T-helper 9 cell (primary cell): ENCODE data around the gene SSTR5.

Experiments
- DNase-seq: peaks from one replicate; pipeline ENCODE4 v3.0.0-alpha.2; 2020

The SSTR5 gene

DNA sequence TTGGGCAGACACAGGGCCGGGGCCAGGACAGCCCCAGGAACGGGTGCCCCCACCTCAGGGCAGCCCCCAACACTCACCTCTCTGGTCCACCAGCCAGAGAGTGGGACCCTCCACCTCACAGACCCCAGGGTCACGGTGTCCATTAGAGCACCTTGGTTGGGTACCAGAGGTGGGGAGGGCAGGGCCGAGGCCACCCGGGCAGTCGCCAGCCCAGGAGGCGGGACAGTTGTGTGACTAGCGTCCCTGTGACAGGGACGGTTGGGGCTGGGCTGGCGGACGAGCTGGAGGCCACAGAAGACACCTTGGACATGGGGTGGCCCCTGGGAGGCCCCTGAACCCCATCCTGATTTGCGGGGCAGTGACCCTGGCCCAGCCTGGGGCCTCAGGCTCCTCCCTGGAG, 35.2 kb downstream of the SSTR5 start:
- DNase-seq, result no peak

DNA sequence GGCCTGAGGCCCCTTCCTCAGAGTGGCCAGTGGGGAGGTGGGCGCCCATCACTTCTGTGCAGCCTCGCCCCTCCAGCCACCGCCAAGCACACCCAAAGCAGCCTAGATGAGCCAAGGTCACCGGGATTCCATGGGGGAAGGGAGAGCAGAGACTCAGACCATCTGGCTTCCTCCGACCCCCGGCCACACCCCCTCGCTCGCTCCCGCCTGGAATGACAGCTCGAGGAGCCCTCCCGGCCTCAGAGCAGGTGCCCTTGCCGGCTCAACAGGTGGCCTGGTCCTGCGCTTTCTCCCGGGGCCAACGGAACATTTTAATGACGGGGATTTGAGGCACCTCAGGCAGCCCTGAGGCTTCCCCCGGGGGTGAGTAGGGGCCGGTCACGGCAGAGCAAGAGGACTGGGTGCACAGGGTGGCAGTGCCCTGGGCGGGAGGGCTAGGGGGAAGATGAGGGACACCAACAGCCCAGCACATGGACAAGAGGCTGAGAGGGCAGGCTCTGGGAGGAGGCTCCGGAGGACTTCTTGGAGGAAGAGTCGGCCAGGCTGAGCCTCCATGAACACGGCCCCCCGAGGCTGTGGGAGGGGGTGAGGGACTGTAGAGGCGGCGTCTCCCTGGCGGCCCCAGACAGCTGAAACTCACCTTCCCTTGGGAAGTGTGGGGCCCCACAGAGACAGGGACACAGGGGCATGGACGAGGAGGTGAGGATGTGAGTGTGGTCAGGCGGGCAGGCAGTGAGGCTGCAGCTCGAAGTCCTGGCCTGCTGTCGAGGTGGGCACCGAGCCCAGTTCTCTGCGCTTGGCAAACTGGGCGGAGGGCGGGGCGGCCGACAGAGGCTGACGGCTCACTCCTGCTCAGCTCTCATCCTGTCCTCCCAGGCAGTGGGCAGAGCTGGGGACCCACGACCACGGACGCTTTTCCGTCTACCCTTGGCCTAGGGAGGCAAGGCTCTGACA, 36.0 kb downstream of the SSTR5 start:
- no peak for DNase-seq

DNA sequence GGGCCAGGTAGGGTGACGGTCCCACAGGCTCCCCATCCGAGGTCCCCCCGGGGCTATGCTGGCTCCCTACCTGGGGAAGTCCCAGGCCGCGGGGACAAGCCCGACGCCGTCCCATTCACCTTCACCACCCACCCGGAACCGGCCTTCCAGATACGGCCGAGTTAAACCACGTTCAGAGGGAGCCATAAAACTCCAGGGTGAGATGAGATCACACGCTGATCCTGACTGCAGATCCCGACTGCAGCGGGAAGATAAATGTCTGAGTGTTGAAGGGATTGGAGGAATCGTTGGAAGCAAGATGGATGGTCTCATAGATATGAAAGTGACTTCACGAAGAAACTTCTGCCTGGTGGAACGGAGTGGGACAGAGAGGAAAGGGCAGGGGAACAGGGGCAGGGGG, 37.1 kb downstream of the SSTR5 start:
- DNase-seq, result no peak

DNA sequence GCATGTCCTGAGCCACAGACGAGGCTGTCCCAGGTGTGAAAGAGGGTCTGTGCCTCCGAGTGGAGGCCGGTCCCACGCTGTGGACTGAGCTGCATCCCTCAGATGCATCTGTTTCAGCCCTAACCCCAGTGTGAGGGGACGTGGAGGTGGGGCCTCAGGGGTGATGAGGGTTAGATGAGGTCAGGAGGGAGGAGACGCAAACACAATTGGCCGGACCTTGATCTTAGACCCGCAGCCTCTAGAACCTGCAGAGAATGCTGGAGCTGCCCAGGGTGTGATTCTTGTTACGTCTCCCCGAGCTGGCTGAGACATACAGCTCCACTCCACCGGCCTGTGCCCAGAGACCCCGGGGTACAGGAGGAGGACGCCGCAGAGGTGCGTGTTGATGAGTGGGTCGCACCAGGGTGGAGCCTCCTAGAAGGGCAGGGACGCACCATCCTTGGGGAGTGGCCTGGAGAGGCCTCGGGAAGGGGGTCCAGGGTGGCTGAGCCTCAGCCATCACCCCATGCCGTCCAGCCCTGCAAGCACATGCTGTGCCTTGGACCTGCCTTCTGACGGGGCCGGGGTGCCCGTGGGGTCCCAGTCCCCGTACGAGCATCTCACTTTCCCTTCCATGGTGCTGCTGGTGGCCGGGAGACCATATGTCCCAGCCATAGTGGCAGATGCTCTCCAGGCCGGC, 40.1 kb downstream of the SSTR5 start:
- no peak for DNase-seq

DNA sequence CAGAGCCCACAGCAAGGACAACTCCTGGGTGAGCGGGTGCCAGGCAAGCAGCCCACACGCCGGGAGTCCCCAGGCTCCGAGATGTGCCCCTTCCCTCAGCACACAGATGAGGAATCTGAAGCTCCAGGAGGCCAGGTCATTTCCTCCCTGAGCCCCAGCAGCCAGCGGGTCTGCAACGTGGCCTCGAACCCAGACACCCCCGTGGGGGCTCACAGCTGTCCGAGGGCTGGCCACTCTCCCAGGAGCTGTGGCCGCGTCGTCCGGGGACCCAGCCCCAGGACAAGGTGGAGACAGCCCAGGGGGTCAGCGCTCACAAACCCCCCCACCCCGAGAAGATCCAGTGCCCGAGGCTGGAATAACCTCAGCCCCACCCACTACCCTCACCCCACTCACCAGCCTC, 40.9 kb downstream of the SSTR5 start:
- no peak for DNase-seq

DNA sequence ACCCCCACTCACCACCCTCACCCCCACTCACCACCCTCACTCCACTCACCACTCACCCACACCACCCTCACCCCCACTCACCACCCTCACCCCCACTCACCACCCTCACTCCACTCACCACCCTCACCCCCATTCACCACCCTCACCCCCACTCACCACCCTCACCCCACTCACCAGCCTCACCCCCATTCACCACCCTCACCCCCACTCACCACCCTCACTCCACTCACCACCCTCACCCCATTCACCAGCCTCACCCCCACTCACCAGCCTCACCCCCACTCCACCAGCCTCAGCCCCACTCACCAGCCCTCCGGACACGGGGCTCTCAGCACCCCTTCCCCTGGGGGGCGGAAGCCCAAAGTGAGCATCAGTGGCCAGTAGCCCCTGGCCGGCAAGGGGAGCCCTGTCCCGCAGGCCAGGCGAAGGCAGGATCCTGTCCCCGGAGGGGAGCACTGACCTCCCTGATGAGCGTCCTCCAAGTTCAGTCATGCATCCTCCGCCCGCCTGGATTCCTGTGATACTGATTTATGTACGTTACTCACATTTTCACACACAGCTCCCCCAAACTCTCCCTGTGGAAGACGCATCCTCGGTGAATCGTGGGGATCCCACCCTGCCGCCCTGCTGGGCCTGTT, 41.5 kb downstream of the SSTR5 start:
- no peak for DNase-seq

DNA sequence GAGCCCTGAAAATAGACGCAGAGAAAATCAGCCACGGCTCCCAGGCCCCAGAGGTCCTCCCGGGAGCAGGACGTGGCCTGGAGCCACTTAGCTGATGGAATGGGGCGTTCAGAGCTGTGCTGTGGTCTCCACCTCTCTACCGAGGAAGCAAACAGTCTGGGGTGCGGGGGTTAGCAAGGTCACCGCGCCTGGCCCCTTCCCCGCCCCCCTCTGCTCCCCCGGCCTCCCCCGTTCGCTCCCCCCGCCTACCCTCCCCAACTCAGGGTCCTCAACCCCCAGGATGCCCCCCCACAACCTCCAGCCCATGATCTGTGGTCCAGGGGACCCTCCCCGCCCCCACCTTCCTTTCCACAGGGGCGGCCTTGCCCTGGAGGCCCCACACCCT, 44.1 kb downstream of the SSTR5 start:
- no peak for DNase-seq

DNA sequence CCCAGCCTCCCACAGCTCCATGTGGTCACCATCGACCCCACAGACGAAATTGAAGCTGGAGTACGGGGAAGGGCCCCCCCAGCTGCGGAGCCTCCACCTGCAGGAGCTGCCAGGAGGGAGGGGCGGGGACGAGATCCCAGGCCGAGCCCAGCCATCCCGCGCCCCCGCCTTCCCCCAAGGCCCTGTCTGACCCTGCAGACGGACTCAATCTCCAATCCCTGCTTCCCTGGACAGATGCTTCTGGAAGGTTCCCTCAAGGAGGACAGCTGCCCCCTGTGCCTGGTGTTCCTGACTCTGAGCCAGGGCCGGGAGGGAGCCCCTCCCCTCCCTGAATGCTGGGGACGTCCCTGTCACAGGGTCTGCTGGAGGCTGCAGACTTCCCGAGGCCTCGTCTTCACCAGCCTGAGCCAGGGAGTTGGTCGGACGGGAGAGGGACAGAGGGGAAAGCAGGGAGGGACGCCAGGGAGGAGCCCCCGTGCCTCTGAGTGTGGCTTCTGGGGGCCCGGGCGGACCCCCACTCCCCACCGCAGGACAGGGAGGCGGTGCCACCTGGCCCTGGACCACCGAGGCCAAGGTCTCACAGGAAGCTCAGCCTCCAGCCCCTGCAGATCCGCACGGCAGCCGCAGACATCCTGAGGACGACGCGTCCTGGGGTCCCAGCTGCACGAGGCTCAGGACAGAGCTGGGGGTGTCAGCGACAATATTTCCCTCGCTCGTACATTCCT, 44.8 kb downstream of the SSTR5 start:
- DNase-seq, result no peak

DNA sequence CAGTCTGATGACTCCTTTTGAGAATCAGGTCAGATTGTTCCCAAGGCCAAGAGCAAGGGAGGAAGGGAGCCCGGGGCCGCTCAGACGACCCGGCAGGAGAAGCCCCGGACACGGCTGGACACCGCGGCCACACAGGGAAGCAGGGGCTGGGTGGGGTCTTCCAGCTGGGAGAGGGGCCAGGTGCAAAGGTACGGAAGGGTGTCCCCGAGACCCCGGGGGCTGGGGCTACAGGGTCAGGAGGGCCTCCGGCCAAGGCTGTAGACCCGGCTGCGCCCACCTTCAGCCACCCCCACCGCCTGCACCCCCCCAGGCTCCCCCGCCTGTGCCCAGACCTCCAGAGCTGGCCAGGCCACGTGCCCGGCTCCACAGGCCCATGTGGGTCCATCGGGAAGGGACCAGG, 45.4 kb downstream of the SSTR5 start:
- DNase-seq, result no peak

DNA sequence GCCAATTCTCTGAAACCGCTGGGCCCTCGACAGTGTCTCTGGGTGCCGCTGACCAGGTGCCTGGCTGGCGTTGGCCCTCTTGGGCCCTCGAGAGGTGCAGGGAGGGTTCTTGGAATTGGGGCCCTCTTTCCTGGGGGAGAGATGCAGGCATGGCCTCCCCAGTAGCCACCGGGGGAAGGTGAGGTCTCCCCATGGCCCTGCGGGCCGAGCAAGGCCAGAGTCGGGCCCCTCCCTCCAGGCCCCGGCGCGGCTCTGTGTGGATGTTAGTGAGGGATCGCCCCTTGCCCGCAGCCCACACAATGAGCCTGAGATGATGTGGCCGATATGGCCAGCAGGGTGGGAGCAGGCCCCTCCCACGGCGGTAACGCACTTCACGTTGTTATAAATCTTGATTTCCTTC, 46.6 kb downstream of the SSTR5 start:
- no peak for DNase-seq

DNA sequence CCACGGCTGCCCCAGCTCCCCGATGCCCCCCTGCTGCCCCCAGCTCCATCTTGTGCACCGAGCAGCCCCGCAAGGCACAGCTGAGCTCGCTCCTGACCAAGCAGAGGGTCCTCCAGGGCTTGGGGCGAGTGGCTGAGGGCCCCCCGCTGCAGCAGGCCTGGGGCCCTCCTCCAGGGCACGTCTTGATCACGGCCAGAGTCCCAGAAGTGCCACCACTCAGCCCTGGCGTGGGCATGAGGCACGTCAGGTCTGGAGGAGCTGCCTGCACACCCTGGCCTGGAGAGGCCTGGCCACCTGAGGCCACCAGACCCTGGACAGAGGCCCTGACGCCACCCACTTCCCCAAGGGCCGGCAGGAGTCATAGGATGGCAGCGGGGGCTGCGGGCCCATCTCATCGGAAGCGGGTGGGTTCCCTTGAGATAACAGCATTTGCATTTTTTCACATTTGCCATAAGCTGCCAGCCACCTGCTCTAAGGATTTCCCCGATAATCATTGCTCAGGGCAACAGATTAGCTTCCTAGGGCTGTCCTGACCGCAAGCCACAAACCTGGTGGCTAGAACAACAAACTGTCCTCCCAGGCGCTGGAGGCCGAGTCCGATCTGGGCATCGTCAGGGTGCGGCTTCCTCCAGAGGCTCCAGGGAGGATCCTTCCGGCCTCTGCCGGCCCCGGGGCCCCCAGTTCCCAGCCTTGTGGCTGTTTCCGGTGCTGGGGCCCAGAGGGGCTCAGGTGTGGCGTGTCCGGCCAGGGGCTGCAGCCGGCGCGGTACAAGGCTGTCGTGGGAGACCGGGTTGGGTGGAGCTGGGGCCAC, 47.4 kb downstream of the SSTR5 start:
- DNase-seq, result no peak

DNA sequence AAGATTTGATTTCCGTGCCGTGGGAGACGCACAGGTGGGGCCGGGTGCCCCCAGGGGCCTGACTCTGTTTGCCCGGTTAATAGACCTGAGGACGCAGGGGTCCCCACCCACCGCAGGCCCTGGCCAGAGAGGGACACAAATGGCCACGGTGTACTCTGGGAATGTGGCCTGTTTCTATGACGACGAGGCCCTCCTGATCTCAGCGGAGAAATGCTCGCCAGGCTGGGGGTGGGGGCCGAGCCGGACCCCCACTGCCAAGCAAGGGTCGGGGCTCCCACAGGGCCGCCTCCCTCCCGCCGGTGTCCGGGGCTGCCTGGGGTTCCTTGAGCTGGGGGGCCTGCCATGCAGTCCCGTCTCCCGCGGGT, 48.0 kb downstream of the SSTR5 start:
- no peak for DNase-seq

DNA sequence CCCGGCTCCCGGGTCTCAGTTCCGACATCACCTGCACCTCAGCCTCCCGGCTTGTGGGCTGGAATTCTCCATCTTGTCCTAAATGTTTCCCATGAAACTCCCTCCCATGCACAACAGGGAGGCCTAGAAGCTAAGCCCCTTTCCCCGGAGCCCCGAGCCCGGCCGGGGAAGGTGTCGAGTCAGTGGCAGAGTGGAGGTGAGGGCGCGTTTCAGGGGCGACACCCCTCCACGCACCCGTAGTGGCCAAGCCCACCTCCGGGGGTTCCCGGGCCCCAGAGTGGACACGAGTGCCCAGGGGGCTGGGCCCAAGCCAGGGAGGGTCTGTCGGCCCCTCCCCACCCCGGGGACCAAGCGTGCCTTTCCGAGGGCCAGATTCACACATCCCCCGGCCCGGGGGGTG, 48.5 kb downstream of the SSTR5 start:
- no peak for DNase-seq

DNA sequence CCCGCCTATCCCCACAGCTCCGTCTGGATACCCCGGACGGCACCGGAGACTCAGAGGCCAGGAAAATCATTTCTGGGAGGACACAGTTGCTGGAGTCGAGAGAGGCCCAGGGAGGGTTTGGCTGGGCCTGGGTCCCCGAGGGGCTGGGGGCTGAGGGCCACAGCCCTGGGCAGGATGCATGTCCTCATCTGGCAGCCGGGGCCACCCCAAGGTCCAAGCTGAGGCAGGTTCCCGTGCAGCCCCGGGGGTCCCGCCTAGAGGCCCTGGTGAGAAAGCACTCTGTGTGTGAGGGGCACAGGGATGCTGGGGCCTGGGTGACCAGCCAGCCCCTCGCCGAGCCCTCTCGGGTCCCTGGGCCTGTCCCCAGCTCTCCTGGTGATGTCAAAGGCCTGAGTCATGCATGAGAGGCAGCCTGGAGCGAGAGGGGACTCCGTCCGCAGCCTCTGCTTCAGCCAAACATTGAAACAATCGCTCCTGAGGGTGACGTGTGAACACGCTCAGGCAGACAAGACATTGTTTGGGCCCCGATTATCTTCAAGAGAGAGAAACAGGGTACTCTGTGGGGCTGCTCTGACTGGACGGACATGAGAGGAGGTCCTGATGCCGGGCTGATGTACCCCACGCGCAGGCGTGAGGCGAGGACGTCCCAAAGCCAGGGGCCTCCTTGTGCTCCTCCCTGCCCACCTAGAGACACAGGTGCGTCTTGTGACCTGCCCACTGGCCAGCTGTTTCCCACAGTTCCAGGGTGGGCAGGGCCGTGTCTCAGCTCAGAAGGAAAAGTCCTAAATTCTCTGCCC, 49.3 kb downstream of the SSTR5 start:
- no peak for DNase-seq

DNA sequence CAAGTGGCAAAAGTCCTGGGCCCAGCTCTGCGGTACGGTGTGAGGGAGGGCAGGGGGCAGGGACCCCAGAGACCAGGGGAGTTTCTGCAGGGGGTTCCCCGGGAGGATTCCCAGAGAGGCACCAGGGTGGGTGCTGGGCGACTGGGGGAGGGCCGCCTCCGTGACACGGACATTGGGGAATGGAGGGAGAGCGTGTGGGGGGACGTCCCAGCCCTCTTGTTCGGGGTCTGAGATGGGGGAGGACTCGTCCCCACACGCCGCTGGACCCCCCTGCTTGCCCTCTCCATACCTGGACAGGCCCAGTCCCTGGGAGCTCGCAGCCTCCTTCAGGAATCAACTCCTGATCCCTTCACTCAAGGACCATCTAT, 49.8 kb downstream of the SSTR5 start:
- no peak for DNase-seq

DNA sequence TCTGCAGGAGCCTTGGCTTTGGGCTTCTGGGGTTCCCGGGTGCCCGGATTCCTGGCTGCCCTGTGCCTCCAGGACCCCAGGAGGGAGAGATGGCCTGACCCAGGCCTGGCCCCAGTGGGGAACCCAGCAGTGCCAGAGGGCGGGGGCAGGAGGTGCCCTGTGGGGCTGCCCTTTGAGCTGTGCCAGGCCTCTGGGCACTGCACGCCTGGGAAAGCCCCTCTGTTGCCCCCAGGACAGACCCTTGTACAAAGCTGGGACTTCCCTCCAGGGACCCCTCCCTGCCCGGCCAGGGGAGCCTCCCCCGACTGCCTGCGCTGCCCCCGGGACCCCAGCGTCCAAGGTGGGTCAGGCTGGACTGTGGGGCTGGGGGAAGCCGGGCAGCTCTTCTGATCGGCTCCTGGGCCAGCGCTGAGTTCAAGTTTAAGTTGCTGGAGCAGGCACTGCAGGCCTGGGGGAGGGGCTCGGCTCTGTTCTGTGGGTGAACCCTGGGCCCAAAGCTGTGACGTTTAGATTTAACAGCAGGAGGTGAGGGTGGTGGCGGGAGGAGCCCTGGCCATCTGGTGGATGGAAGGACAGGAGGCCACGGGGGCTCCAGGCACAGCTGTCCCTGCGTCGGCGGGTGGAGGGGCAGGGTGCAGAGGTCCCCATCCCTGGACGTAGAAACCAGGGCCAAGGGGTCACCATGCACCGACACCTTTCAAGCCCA, 51.1 kb downstream of the SSTR5 start:
- no peak for DNase-seq

DNA sequence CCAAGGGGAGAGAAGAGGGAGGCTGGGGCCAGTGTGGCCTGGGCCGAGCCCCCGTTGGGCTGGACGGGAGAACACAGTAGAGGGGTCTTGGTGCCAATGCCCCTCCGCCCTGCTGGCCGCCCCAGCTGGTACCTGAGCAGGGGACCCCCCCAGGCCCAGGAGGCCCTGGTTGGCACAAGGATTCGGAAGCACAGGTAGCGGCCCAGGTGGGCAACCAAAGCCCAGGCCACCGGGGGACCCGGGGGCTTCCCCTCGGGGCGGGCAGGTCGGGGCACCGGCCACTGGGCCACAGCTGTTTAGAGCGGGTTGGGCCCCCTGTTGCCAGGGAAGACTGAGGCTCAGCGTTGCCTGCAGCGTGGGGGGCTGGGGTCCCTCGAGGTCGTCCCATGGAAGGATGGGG, 51.7 kb downstream of the SSTR5 start:
- no peak for DNase-seq

DNA sequence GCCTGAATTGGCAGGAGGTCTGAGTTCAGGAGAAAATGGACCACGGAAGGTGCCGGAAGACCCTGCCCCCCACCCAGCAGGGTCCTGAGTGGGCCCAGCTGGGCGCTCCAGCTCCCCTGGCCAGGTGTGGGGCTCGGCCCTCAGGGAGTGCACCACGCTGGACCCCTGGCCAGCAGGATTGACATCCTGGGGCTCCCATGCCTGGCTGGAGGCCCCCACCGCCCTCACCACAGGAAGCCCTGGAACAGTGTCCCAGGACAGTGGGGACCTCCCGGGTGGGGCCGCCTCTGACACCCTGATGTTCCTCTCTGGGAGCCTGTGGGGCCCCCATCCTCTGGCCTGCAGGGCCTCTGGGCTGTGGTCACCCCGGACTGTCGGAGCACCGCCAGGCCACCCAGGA, 52.2 kb downstream of the SSTR5 start:
- no peak for DNase-seq

DNA sequence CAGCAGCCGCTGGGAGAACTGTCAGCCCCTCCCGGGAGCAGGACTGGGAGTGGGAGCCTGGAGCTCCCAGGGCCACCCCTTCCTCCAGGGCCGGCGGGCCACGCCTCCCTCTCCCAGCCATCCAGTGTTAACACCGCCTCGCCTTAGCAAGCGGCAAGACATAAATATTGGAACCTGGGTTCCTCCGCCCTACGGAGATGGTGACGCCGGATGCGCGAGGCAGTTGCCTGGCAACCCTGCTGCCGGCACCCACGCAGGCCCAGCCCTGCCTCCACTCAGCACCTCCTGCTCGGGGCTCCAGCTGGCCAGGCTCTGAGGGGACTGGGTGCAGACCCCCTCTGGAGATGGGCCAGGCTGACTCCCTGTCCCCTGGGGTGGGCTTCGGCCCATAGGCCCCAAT, 52.9 kb downstream of the SSTR5 start:
- no peak for DNase-seq

DNA sequence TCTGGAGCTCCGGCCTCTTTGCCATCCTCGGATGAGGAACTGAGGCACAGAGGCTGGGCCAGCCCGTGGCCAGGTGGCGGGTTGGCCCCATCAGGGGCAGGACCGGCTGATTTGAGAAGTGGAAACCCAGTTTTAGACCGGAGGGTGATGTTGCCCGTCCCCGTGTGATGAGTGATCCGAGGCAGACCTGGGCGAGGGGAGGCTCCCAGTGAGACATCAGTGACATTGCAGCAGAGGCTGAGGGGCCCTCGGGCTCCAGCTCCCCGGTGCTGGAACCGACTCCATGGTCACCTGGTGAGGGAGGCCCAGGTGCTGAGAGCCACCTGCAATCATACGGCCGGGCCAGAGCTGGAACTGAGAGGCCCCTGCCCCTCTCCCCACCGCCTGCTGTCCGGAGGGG, 53.5 kb downstream of the SSTR5 start:
- no peak for DNase-seq

DNA sequence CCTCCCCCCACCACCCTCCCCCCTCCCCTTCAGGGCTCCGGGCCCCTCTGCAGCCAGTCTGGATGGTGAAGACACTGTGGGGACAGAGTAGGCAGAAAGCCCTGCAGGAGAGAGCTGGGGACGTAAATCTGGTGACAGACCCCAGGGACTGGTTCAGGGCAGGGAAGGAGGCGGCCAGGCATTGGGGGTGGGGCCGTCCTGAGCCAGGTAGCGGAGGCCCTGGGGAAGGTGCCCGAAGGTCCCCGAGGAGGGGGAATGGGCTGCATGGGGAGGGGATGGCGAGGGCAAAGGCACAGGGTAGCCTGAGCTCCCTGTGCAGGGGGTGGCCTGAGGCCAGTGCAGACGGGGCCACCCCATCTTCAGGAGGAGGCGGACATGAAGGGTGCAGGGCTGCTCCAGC, 54.0 kb downstream of the SSTR5 start:
- no peak for DNase-seq
